Immature natural killer cell (primary cell): ENCODE data around the gene CCDC38. TPM values are rescaled to one million over a fixed set of nuclear protein-coding genes. Genes with fewer than 3 reads are reported as not detected.

ENCODE experiments used
- DNase-seq, 3 donors: peaks; one replicate each; pipeline ENCODE4 v3.0.0; 2022; ENCODE audit warnings: mixed read lengths in 1 of 3
- H3K27ac Mint-ChIP-seq, 6 donors: one replicate each; pipeline ENCODE4 v1.8.0; 2020; ENCODE audit warnings: mixed read lengths in 6 of 6, mild to moderate bottlenecking in 5 of 6, inconsistent platforms in 4 of 6, moderate library complexity in 3 of 6
- H3K27me3 Mint-ChIP-seq, 3 donors: one replicate each; pipeline ENCODE4 v1.8.0; 2020 to 2021; ENCODE audit warnings: low read depth in 3 of 3, mild to moderate bottlenecking in 3 of 3, mixed read lengths in 3 of 3, moderate library complexity in 3 of 3, inconsistent platforms in 1 of 3
- H3K36me3 Mint-ChIP-seq, 3 donors: one replicate each; pipeline ENCODE4 v1.8.0; 2020; ENCODE audit warnings: mixed read lengths in 3 of 3, inconsistent platforms in 2 of 3, mild to moderate bottlenecking in 2 of 3
- H3K4me1 Mint-ChIP-seq, 2 donors: one replicate each; pipeline ENCODE4 v1.8.0; 2020; ENCODE audit warnings: inconsistent platforms in 2 of 2, mild to moderate bottlenecking in 2 of 2, mixed read lengths in 2 of 2, moderate library complexity in 1 of 2
- H3K4me3 Mint-ChIP-seq, 5 donors: one replicate each; pipeline ENCODE4 v1.8.0; 2020; ENCODE audit warnings: mild to moderate bottlenecking in 5 of 5, mixed read lengths in 5 of 5, inconsistent platforms in 3 of 5, moderate library complexity in 3 of 5
- H3K9me3 Mint-ChIP-seq, 6 donors: one replicate each; pipeline ENCODE4 v1.8.0; 2020; ENCODE audit warnings: mild to moderate bottlenecking in 6 of 6, mixed read lengths in 6 of 6, inconsistent platforms in 4 of 6, moderate library complexity in 3 of 6
- polyA plus RNA-seq, 3 donors: library from polyadenylated mRNA; unstranded; fragments of 300-500 nt; fragmentation: Illumina TruSeq; gene quantifications; one replicate each; pipeline ENCODE4 v1.2.3, GENCODE V29; 2021

CCDC38 gene
- under 1 TPM in 1 of 3 donors, not detected in 2; 0.07 TPM for polyA plus RNA-seq

- Mint-ChIP-seq H3K27me3 (peaks cover 0 to 7% (median 5%) of the 10 kb centered on the region in 3 donors), H3K9me3 (no peaks in the 10 kb centered on the region), H3K4me3 (peak within 1 kb of the TSS; percentile 88 to 98 (median 97)), H3K27ac (peak within 1 kb of the TSS; percentile 82 to 90 (median 88)), H3K4me1 (peaks cover 7 to 13% of the 10 kb centered on the region in 2 donors), H3K36me3 (peaks cover 0 to 4% (median 0%) of the 10 kb centered on the region in 3 donors)
- DNase-seq: peak; percentile 75 to 81 (median 80)
These were observed at the start of gene CCDC38 for GRCh38 chr12:95942524-95943329. CCDC38 (minus strand) TSS chr12:95942614; CDS start chr12:95936509, 6,105 bp downstream.

- H3K4me3 Mint-ChIP-seq: no peak overlapping the region
- DNase-seq: no peak
- H3K27ac Mint-ChIP-seq: no peak overlapping the region
- H3K9me3 Mint-ChIP-seq: peaks cover 0 to 2% (median 0%) of the 10 kb centered on the region in 6 donors
- H3K36me3 Mint-ChIP-seq: peaks cover 0 to 17% (median 14%) of the 10 kb centered on the region in 3 donors
- peaks cover 0 to 3% (median 1%) of the 10 kb centered on the region in 3 donors for H3K27me3 Mint-ChIP-seq
- no peaks in the 10 kb centered on the region for H3K4me1 Mint-ChIP-seq
These were observed 47.7 kb upstream of the CCDC38 start for GRCh38 chr12:95990136-95990535.

GRCh38 chr12:95989504-95990123, 47.2 kb upstream of the CCDC38 start:
- no peaks in the 10 kb centered on the region for H3K4me1 Mint-ChIP-seq
- no peak overlapping the region for H3K4me3 Mint-ChIP-seq
- H3K27ac Mint-ChIP-seq: no peak overlapping the region
- no peak for DNase-seq
- H3K27me3 Mint-ChIP-seq: peaks cover 0 to 3% (median 1%) of the 10 kb centered on the region in 3 donors
- H3K36me3 Mint-ChIP-seq: peaks cover 0 to 17% (median 11%) of the 10 kb centered on the region in 3 donors
- H3K9me3 Mint-ChIP-seq: peaks cover 0 to 2% (median 0%) of the 10 kb centered on the region in 6 donors

GRCh38 chr12:95988506-95989275, 46.3 kb upstream of the CCDC38 start:
- H3K27ac Mint-ChIP-seq: no peak overlapping the region
- H3K4me3 Mint-ChIP-seq: no peak overlapping the region
- no peaks in the 10 kb centered on the region for H3K4me1 Mint-ChIP-seq
- peaks cover 0 to 17% (median 11%) of the 10 kb centered on the region in 3 donors for H3K36me3 Mint-ChIP-seq
- DNase-seq: no peak
- H3K9me3 Mint-ChIP-seq: peaks cover 0 to 2% (median 0%) of the 10 kb centered on the region in 6 donors
- peaks cover 0 to 3% (median 0%) of the 10 kb centered on the region in 3 donors for H3K27me3 Mint-ChIP-seq

GRCh38 chr12:95986635-95987570, 44.5 kb upstream of the CCDC38 start:
- no peak overlapping the region for H3K4me3 Mint-ChIP-seq
- peaks cover 0 to 10% (median 4%) of the 10 kb centered on the region in 3 donors for H3K36me3 Mint-ChIP-seq
- H3K9me3 Mint-ChIP-seq: no peaks in the 10 kb centered on the region
- peaks cover 0 to 1% (median 0%) of the 10 kb centered on the region in 3 donors for H3K27me3 Mint-ChIP-seq
- no peaks in the 10 kb centered on the region for H3K4me1 Mint-ChIP-seq
- DNase-seq: no peak
- no peak overlapping the region for H3K27ac Mint-ChIP-seq

GRCh38 chr12:95984682-95985081, 42.3 kb upstream of the CCDC38 start:
- peaks cover 0 to 8% (median 4%) of the 10 kb centered on the region in 3 donors for H3K36me3 Mint-ChIP-seq

GRCh38 chr12:95982602-95983001, 40.2 kb upstream of the CCDC38 start:
- Mint-ChIP-seq H3K4me1 (no peaks in the 10 kb centered on the region), H3K27ac (no peak overlapping the region), H3K4me3 (no peak overlapping the region), H3K9me3 (no peaks in the 10 kb centered on the region), H3K36me3 (peaks cover 0 to 4% (median 0%) of the 10 kb centered on the region in 3 donors), H3K27me3 (peaks cover 0 to 1% (median 0%) of the 10 kb centered on the region in 3 donors)
- DNase-seq: no peak

More at GRCh38 chr12:95984682-95985081, 42.3 kb upstream of the CCDC38 start:
- DNase-seq: no peak
- peaks cover 0 to 1% (median 0%) of the 10 kb centered on the region in 3 donors for H3K27me3 Mint-ChIP-seq
- H3K4me3 Mint-ChIP-seq: no peak overlapping the region
- no peak overlapping the region for H3K27ac Mint-ChIP-seq
- H3K9me3 Mint-ChIP-seq: no peaks in the 10 kb centered on the region
- H3K4me1 Mint-ChIP-seq: no peaks in the 10 kb centered on the region

- no peak overlapping the region for H3K27ac Mint-ChIP-seq
- no peaks in the 10 kb centered on the region for H3K9me3 Mint-ChIP-seq
- no peaks in the 10 kb centered on the region for H3K4me1 Mint-ChIP-seq
- peaks cover 0 to 1% (median 0%) of the 10 kb centered on the region in 3 donors for H3K27me3 Mint-ChIP-seq
- H3K4me3 Mint-ChIP-seq: no peak overlapping the region
- no peak for DNase-seq
- H3K36me3 Mint-ChIP-seq: peaks cover 0 to 7% (median 0%) of the 10 kb centered on the region in 3 donors
These were observed 38.0 kb upstream of the CCDC38 start for GRCh38 chr12:95980437-95980836.

GRCh38 chr12:95978774-95979173, 36.4 kb upstream of the CCDC38 start:
- no peaks in the 10 kb centered on the region for H3K9me3 Mint-ChIP-seq
- H3K27ac Mint-ChIP-seq: no peak overlapping the region
- H3K4me3 Mint-ChIP-seq: no peak overlapping the region
- H3K4me1 Mint-ChIP-seq: no peaks in the 10 kb centered on the region
- DNase-seq: no peak
- peaks cover 0 to 7% (median 0%) of the 10 kb centered on the region in 3 donors for H3K36me3 Mint-ChIP-seq
- peaks cover 0 to 1% (median 0%) of the 10 kb centered on the region in 3 donors for H3K27me3 Mint-ChIP-seq

- Mint-ChIP-seq H3K27me3 (peaks cover 0 to 1% (median 0%) of the 10 kb centered on the region in 3 donors), H3K4me1 (no peaks in the 10 kb centered on the region), H3K4me3 (no peak overlapping the region), H3K36me3 (peaks cover 0 to 10% (median 0%) of the 10 kb centered on the region in 3 donors), H3K9me3 (no peaks in the 10 kb centered on the region), H3K27ac (no peak overlapping the region)
- no peak for DNase-seq
These were observed 35.9 kb upstream of the CCDC38 start for GRCh38 chr12:95978351-95978750.

GRCh38 chr12:95977764-95978305, 35.4 kb upstream of the CCDC38 start:
- no peak for DNase-seq
- Mint-ChIP-seq H3K27me3 (peaks cover 0 to 1% (median 0%) of the 10 kb centered on the region in 3 donors), H3K9me3 (no peaks in the 10 kb centered on the region), H3K27ac (no peak overlapping the region), H3K4me3 (no peak overlapping the region), H3K36me3 (peaks cover 0 to 13% (median 0%) of the 10 kb centered on the region in 3 donors), H3K4me1 (no peaks in the 10 kb centered on the region)

GRCh38 chr12:95976416-95976832, 34.0 kb upstream of the CCDC38 start:
- H3K9me3 Mint-ChIP-seq: no peaks in the 10 kb centered on the region
- H3K27me3 Mint-ChIP-seq: peaks cover 0 to 1% (median 0%) of the 10 kb centered on the region in 3 donors
- H3K27ac Mint-ChIP-seq: no peak overlapping the region
- no peak for DNase-seq
- H3K4me1 Mint-ChIP-seq: no peaks in the 10 kb centered on the region
- no peak overlapping the region for H3K4me3 Mint-ChIP-seq
- peaks cover 0 to 13% (median 0%) of the 10 kb centered on the region in 3 donors for H3K36me3 Mint-ChIP-seq
